ENCODE results near the gene PRDM10. TPM values are rescaled to one million over a fixed set of nuclear protein-coding genes. Genes with fewer than 3 reads are reported as not detected.
"Not testable (repeated sequence)": the region's sequence is repeated elsewhere in the genome, so short reads cannot be mapped to it uniquely, and the experiment has no call there.

Gene PRDM10
- total RNA-seq, 6 donors from 2014 or later = 6.8 to 13.9 (median 12.7) TPM

- ATAC-seq (ENCODE audit: low FRiP score in 2 of 2) = no peak
- no peaks in the 10 kb centered on the region for H3K27me3 ChIP-seq
- no peaks in the 10 kb centered on the region for H3K4me1 ChIP-seq
- H3K36me3 ChIP-seq = no peaks in the 10 kb centered on the region
- WGBS, 2 donors = 49 to 66% methylated on average over 3 of the region's 3 CpGs
- H3K4me3 ChIP-seq = no peak overlapping the region
- no peak for DNase-seq
- no peaks in the 10 kb centered on the region for H3K9me3 ChIP-seq
- TF ChIP-seq POLR2A (IDR thresholded peaks at IDR 0.05) (no peak), POLR2AphosphoS5 (IDR thresholded peaks at IDR 0.05) (no peak), CTCF (IDR thresholded peaks at IDR 0.05) (no peak), EP300 (IDR thresholded peaks at IDR 0.05) (no peak)
- no peak overlapping the region for H3K27ac ChIP-seq
Observed at GRCh38 chr11:130029137-130029536, 26.5 kb upstream of the PRDM10 start.

- Histone ChIP-seq H3K4me1 (no peaks in the 10 kb centered on the region), H3K9me3 (no peaks in the 10 kb centered on the region), H3K27me3 (no peaks in the 10 kb centered on the region), H3K27ac (no peak overlapping the region), H3K4me3 (no peak overlapping the region), H3K36me3 (no peaks in the 10 kb centered on the region)
- WGBS, 2 donors = 82 to 88% methylated on average over 1 of the region's 1 CpG
- ATAC-seq (ENCODE audit: low FRiP score in 2 of 2) (no peak), DNase-seq (no peak)
- TF ChIP-seq EP300 (IDR thresholded peaks at IDR 0.05) (no peak), POLR2A (IDR thresholded peaks at IDR 0.05) (no peak), CTCF (IDR thresholded peaks at IDR 0.05) (no peak), POLR2AphosphoS5 (IDR thresholded peaks at IDR 0.05) (no peak)
Observed at GRCh38 chr11:130025371-130025770, 22.7 kb upstream of the PRDM10 start.

- Histone ChIP-seq H3K36me3 (no peaks in the 10 kb centered on the region), H3K9me3 (no peaks in the 10 kb centered on the region), H3K4me1 (no peaks in the 10 kb centered on the region), H3K4me3 (no peak overlapping the region), H3K27me3 (no peaks in the 10 kb centered on the region), H3K27ac (no peak overlapping the region)
- TF ChIP-seq POLR2AphosphoS5 (IDR thresholded peaks at IDR 0.05) = no peak
- TF ChIP-seq CTCF (IDR thresholded peaks at IDR 0.05) = no peak
- no peak for TF ChIP-seq EP300 (IDR thresholded peaks at IDR 0.05)
- no peak for TF ChIP-seq POLR2A (IDR thresholded peaks at IDR 0.05)
- WGBS, 2 donors = 64 to 84% methylated on average over 1 of the region's 1 CpG
- ATAC-seq (ENCODE audit: low FRiP score in 2 of 2) = no peak
- DNase-seq = no peak
Observed at GRCh38 chr11:130024361-130024760, 21.7 kb upstream of the PRDM10 start.

- WGBS, 2 donors = 63 to 66% methylated on average over 2 of the region's 2 CpGs
- Histone ChIP-seq H3K27me3 (no peaks in the 10 kb centered on the region), H3K36me3 (no peaks in the 10 kb centered on the region), H3K27ac (no peak overlapping the region), H3K9me3 (no peaks in the 10 kb centered on the region), H3K4me1 (no peaks in the 10 kb centered on the region), H3K4me3 (no peak overlapping the region)
- ATAC-seq (ENCODE audit: low FRiP score in 2 of 2) = no peak
- TF ChIP-seq POLR2A (IDR thresholded peaks at IDR 0.05) (no peak), EP300 (IDR thresholded peaks at IDR 0.05) (no peak), CTCF (IDR thresholded peaks at IDR 0.05) (no peak), POLR2AphosphoS5 (IDR thresholded peaks at IDR 0.05) (no peak)
- no peak for DNase-seq
Observed at GRCh38 chr11:130023204-130023603, 20.6 kb upstream of the PRDM10 start.

- Histone ChIP-seq H3K9me3 (no peaks in the 10 kb centered on the region), H3K27me3 (no peaks in the 10 kb centered on the region), H3K4me1 (no peaks in the 10 kb centered on the region), H3K4me3 (no peak overlapping the region), H3K36me3 (no peaks in the 10 kb centered on the region), H3K27ac (no peak overlapping the region)
- 88 to 95% methylated on average over 2 of the region's 2 CpGs for WGBS, 2 donors
- DNase-seq (no peak), ATAC-seq (ENCODE audit: low FRiP score in 2 of 2) (no peak)
- TF ChIP-seq EP300 (IDR thresholded peaks at IDR 0.05) (no peak), CTCF (IDR thresholded peaks at IDR 0.05) (no peak), POLR2A (IDR thresholded peaks at IDR 0.05) (no peak), POLR2AphosphoS5 (IDR thresholded peaks at IDR 0.05) (no peak)
Observed at GRCh38 chr11:130022799-130023198, 20.2 kb upstream of the PRDM10 start.

GRCh38 chr11:130021606-130022005, 19.0 kb upstream of the PRDM10 start:
- peak in 1 of 2 donors; percentile 70 for DNase-seq
- H3K36me3 ChIP-seq; H3K27ac ChIP-seq; ATAC-seq (ENCODE audit: low FRiP score in 2 of 2); H3K27me3 ChIP-seq; H3K9me3 ChIP-seq; H3K4me1 ChIP-seq; H3K4me3 ChIP-seq: not testable (repeated sequence)
- WGBS, 2 donors = 98 to 100% methylated on average over 2 to 38 of the region's 38 CpGs
